OCI-LY7 (cell line): ENCODE data around the gene MIP.

Experiments
- CTCF ChIP-seq: fragments of 200-600 bp; sonication (generic); conservative IDR thresholded peaks from 2 replicates; pipeline ENCODE4 v1.5.1; 2014; ENCODE audit warnings: mild to moderate bottlenecking, antibody characterized with exemption, low read length, moderate library complexity, mixed read lengths
- EZH2phosphoT487 ChIP-seq: fragments of 200-600 bp; sonication (generic); IDR thresholded peaks from 2 replicates; pipeline ENCODE4 v1.6.1; 2018; ENCODE audit warnings: low read depth, borderline replicate concordance, mild to moderate bottlenecking, mixed run types, antibody characterized with exemption, low read length, moderate library complexity, mixed read lengths

- TF ChIP-seq CTCF (no peak), EZH2phosphoT487 (no peak)
Measured at GRCh38 chr12:56408799-56409417, 45.5 kb downstream of the MIP start.
